ENCODE measurements around the gene GPS1.

Gene GPS1

GRCh38 chr17:82086941-82087906, 35.5 kb downstream of the GPS1 start:
- Histone ChIP-seq H3K36me3 (ENCODE audit: control insufficient read depth, insufficient read depth, low read length) (peaks cover 99% of the 10 kb centered on the region), H3K4me3 (ENCODE audit: low read length) (no peak overlapping the region), H3K9me3 (ENCODE audit: control insufficient read depth, insufficient read depth, low read length) (no peaks in the 10 kb centered on the region), H3K27me3 (ENCODE audit: control insufficient read depth, insufficient read depth, low read length) (no peaks in the 10 kb centered on the region), H3K27ac (ENCODE audit: low read length) (no peak overlapping the region), H3K4me1 (ENCODE audit: control insufficient read depth, insufficient read depth, low read length) (no peaks in the 10 kb centered on the region)
- no CpG with 5 or more reads among the region's 39 CpGs for WGBS (ENCODE audit: insufficient coverage, insufficient read length)
- no peak for DNase-seq (ENCODE audit: low read depth, low spot score)

- H3K4me3 ChIP-seq (ENCODE audit: low read length), result no peak overlapping the region
- no peaks in the 10 kb centered on the region for H3K9me3 ChIP-seq (ENCODE audit: control insufficient read depth, insufficient read depth, low read length)
- H3K27me3 ChIP-seq (ENCODE audit: control insufficient read depth, insufficient read depth, low read length), result no peaks in the 10 kb centered on the region
- no peak overlapping the region for H3K27ac ChIP-seq (ENCODE audit: low read length)
- no CpG with 5 or more reads among the region's 48 CpGs for WGBS (ENCODE audit: insufficient coverage, insufficient read length)
- peaks cover 99% of the 10 kb centered on the region for H3K36me3 ChIP-seq (ENCODE audit: control insufficient read depth, insufficient read depth, low read length)
- DNase-seq (ENCODE audit: low read depth, low spot score), result no peak
- no peaks in the 10 kb centered on the region for H3K4me1 ChIP-seq (ENCODE audit: control insufficient read depth, insufficient read depth, low read length)
Measured at GRCh38 chr17:82087961-82088837, 36.5 kb downstream of the GPS1 start.

- Histone ChIP-seq H3K4me1 (ENCODE audit: control insufficient read depth, insufficient read depth, low read length) (no peaks in the 10 kb centered on the region), H3K27me3 (ENCODE audit: control insufficient read depth, insufficient read depth, low read length) (no peaks in the 10 kb centered on the region), H3K9me3 (ENCODE audit: control insufficient read depth, insufficient read depth, low read length) (no peaks in the 10 kb centered on the region), H3K36me3 (ENCODE audit: control insufficient read depth, insufficient read depth, low read length) (peaks cover 99% of the 10 kb centered on the region), H3K27ac (ENCODE audit: low read length) (no peak overlapping the region), H3K4me3 (ENCODE audit: low read length) (no peak overlapping the region)
- WGBS (ENCODE audit: insufficient coverage, insufficient read length), result no CpG with 5 or more reads among the region's 47 CpGs
- DNase-seq (ENCODE audit: low read depth, low spot score), result no peak
Measured at GRCh38 chr17:82088838-82089722, 37.4 kb downstream of the GPS1 start.

- Histone ChIP-seq H3K9me3 (ENCODE audit: control insufficient read depth, insufficient read depth, low read length) (no peaks in the 10 kb centered on the region), H3K27ac (ENCODE audit: low read length) (no peak overlapping the region), H3K36me3 (ENCODE audit: control insufficient read depth, insufficient read depth, low read length) (peaks cover 95% of the 10 kb centered on the region), H3K4me1 (ENCODE audit: control insufficient read depth, insufficient read depth, low read length) (no peaks in the 10 kb centered on the region), H3K4me3 (ENCODE audit: low read length) (no peak overlapping the region), H3K27me3 (ENCODE audit: control insufficient read depth, insufficient read depth, low read length) (no peaks in the 10 kb centered on the region)
- DNase-seq (ENCODE audit: low read depth, low spot score), result no peak
- no CpG with 5 or more reads among the region's 29 CpGs for WGBS (ENCODE audit: insufficient coverage, insufficient read length)
Measured at GRCh38 chr17:82089723-82090548, 38.2 kb downstream of the GPS1 start.

- Histone ChIP-seq H3K27me3 (ENCODE audit: control insufficient read depth, insufficient read depth, low read length) (no peaks in the 10 kb centered on the region), H3K4me3 (ENCODE audit: low read length) (no peak overlapping the region), H3K4me1 (ENCODE audit: control insufficient read depth, insufficient read depth, low read length) (peaks cover 1% of the 10 kb centered on the region; the same call in 1 of the 2 replicates), H3K9me3 (ENCODE audit: control insufficient read depth, insufficient read depth, low read length) (no peaks in the 10 kb centered on the region), H3K27ac (ENCODE audit: low read length) (no peak overlapping the region), H3K36me3 (ENCODE audit: control insufficient read depth, insufficient read depth, low read length) (peaks cover 94% of the 10 kb centered on the region)
- DNase-seq (ENCODE audit: low read depth, low spot score), result no peak
- WGBS (ENCODE audit: insufficient coverage, insufficient read length), result no CpG with 5 or more reads among the region's 29 CpGs
Measured at GRCh38 chr17:82090549-82091263, 39.0 kb downstream of the GPS1 start.

GRCh38 chr17:82091264-82092066, 39.8 kb downstream of the GPS1 start:
- no CpG with 5 or more reads among the region's 37 CpGs for WGBS (ENCODE audit: insufficient coverage, insufficient read length)
- H3K27me3 ChIP-seq (ENCODE audit: control insufficient read depth, insufficient read depth, low read length), result no peaks in the 10 kb centered on the region
- H3K9me3 ChIP-seq (ENCODE audit: control insufficient read depth, insufficient read depth, low read length), result no peaks in the 10 kb centered on the region
- no peak for DNase-seq (ENCODE audit: low read depth, low spot score)
- no peak overlapping the region for H3K4me3 ChIP-seq (ENCODE audit: low read length)
- H3K36me3 ChIP-seq (ENCODE audit: control insufficient read depth, insufficient read depth, low read length), result peaks cover 91% of the 10 kb centered on the region
- no peak overlapping the region for H3K27ac ChIP-seq (ENCODE audit: low read length)
- H3K4me1 ChIP-seq (ENCODE audit: control insufficient read depth, insufficient read depth, low read length), result peaks cover 7% of the 10 kb centered on the region; the same call in 1 of the 2 replicates

GRCh38 chr17:82092094-82092586, 40.4 kb downstream of the GPS1 start:
- no peak overlapping the region for H3K27ac ChIP-seq (ENCODE audit: low read length)
- H3K4me1 ChIP-seq (ENCODE audit: control insufficient read depth, insufficient read depth, low read length), result peaks cover 11% of the 10 kb centered on the region
- no CpG with 5 or more reads among the region's 23 CpGs for WGBS (ENCODE audit: insufficient coverage, insufficient read length)
- H3K36me3 ChIP-seq (ENCODE audit: control insufficient read depth, insufficient read depth, low read length), result peaks cover 85% of the 10 kb centered on the region
- no peak for DNase-seq (ENCODE audit: low read depth, low spot score)
- H3K4me3 ChIP-seq (ENCODE audit: low read length), result no peak overlapping the region
- no peaks in the 10 kb centered on the region for H3K9me3 ChIP-seq (ENCODE audit: control insufficient read depth, insufficient read depth, low read length)
- H3K27me3 ChIP-seq (ENCODE audit: control insufficient read depth, insufficient read depth, low read length), result no peaks in the 10 kb centered on the region

- no peak overlapping the region for H3K4me3 ChIP-seq (ENCODE audit: low read length)
- H3K27ac ChIP-seq (ENCODE audit: low read length), result no peak overlapping the region
- H3K27me3 ChIP-seq (ENCODE audit: control insufficient read depth, insufficient read depth, low read length), result no peaks in the 10 kb centered on the region
- WGBS (ENCODE audit: insufficient coverage, insufficient read length), result no CpG with 5 or more reads among the region's 20 CpGs
- no peaks in the 10 kb centered on the region for H3K9me3 ChIP-seq (ENCODE audit: control insufficient read depth, insufficient read depth, low read length)
- no peak for DNase-seq (ENCODE audit: low read depth, low spot score)
- H3K36me3 ChIP-seq (ENCODE audit: control insufficient read depth, insufficient read depth, low read length), result peaks cover 80% of the 10 kb centered on the region
- H3K4me1 ChIP-seq (ENCODE audit: control insufficient read depth, insufficient read depth, low read length), result peaks cover 11% of the 10 kb centered on the region
Measured at GRCh38 chr17:82092628-82092994, 40.9 kb downstream of the GPS1 start.

Data from iPS DF 6.9 (cell line).